ENCODE data around the gene ARHGAP28. TPM values are rescaled to one million over a fixed set of nuclear protein-coding genes. Genes with fewer than 3 reads are reported as not detected.

Gene ARHGAP28
- total RNA-seq, 1 experiment from 2014 or later = 118 TPM

- Mint-ChIP-seq H3K4me1 (ENCODE audit: low read depth, unreplicated experiment) (peaks cover 17% of the 10 kb centered on the region), H3K9me3 (ENCODE audit: unreplicated experiment) (peaks cover 11% of the 10 kb centered on the region), H3K4me3 (ENCODE audit: unreplicated experiment) (no peak overlapping the region), H3K27ac (ENCODE audit: unreplicated experiment) (peak overlapping the region; percentile 13), H3K27me3 (ENCODE audit: insufficient read depth, unreplicated experiment) (no peaks in the 10 kb centered on the region), H3K36me3 (ENCODE audit: insufficient read depth, unreplicated experiment) (peaks cover 65% of the 10 kb centered on the region)
- no TSS peak for BruUV-seq (replicated peaks)
- ChIA-PET POLR2A (no interaction called here), CTCF (no interaction called here)
- H3K4me3 ChIP-seq (ENCODE audit: low read depth, low read length) = no peak overlapping the region
- H3K36me3 ChIP-seq (ENCODE audit: control insufficient read depth, insufficient read depth, low read length) = peaks cover 3% of the 10 kb centered on the region
- H3K4me1 ChIP-seq = peaks cover 25% of the 10 kb centered on the region
- H3K27me3 ChIP-seq (replicated peaks; ENCODE audit: control insufficient read depth, insufficient read depth, low read length) = no peaks in the 10 kb centered on the region
- 0 out of 2 replicates have a peak, but pooled peaks cover 8% of the 10 kb centered on the region for H3K9me3 ChIP-seq
- no peak for DNase-seq
- intact Hi-C loops (cut with micrococcal nuclease; ENCODE audit: unreplicated experiment) = no loop called here
- TF ChIP-seq CTCF (IDR thresholded peaks at IDR 0.05; ENCODE audit: insufficient read depth in 1 of 2, low read depth in 1 of 2, low read length in 1 of 2, severe bottlenecking in 1 of 2, unreplicated experiment in 1 of 2) = no peak
Observed at GRCh38 chr18:6901286-6901926, 171.9 kb downstream of the ARHGAP28 start.

- Mint-ChIP-seq H3K4me3 (ENCODE audit: unreplicated experiment) (no peak overlapping the region), H3K27me3 (ENCODE audit: insufficient read depth, unreplicated experiment) (no peaks in the 10 kb centered on the region), H3K9me3 (ENCODE audit: unreplicated experiment) (no peaks in the 10 kb centered on the region), H3K27ac (ENCODE audit: unreplicated experiment) (no peak overlapping the region), H3K4me1 (ENCODE audit: low read depth, unreplicated experiment) (peaks cover 7% of the 10 kb centered on the region), H3K36me3 (ENCODE audit: insufficient read depth, unreplicated experiment) (peaks cover 42% of the 10 kb centered on the region)
- intact Hi-C loops (cut with micrococcal nuclease; ENCODE audit: unreplicated experiment) = no loop called here
- TF ChIP-seq CTCF (IDR thresholded peaks at IDR 0.05; ENCODE audit: insufficient read depth in 1 of 2, low read depth in 1 of 2, low read length in 1 of 2, severe bottlenecking in 1 of 2, unreplicated experiment in 1 of 2) = no peak
- CTCF ChIA-PET = interaction anchor here (2.0 kb wide), 1 partner anchor 261 kb away, joined by 8 read pairs; no protein-coding TSS in a partner anchor
- Histone ChIP-seq H3K27me3 (replicated peaks; ENCODE audit: control insufficient read depth, insufficient read depth, low read length) (no peaks in the 10 kb centered on the region), H3K4me3 (ENCODE audit: low read depth, low read length) (no peak overlapping the region), H3K4me1 (peaks cover 17% of the 10 kb centered on the region), H3K36me3 (ENCODE audit: control insufficient read depth, insufficient read depth, low read length) (no peaks in the 10 kb centered on the region; the same call in none of the 2 replicates), H3K9me3 (no peaks in the 10 kb centered on the region)
- POLR2A ChIA-PET = no interaction called here
- DNase-seq = no peak
- no TSS peak for BruUV-seq (replicated peaks)
Observed at GRCh38 chr18:6917072-6917471, 187.6 kb downstream of the ARHGAP28 start.

GRCh38 chr18:6920099-6920955 is 190.8 kb downstream of the ARHGAP28 start:
- no peaks in the 10 kb centered on the region; the same call in 1 of the 2 replicates for H3K36me3 ChIP-seq (ENCODE audit: control insufficient read depth, insufficient read depth, low read length)
- DNase-seq = peak; percentile 75 to 79
- peaks cover 21% of the 10 kb centered on the region for H3K4me1 Mint-ChIP-seq (ENCODE audit: low read depth, unreplicated experiment)
- TF ChIP-seq CTCF (IDR thresholded peaks at IDR 0.05; ENCODE audit: insufficient read depth in 1 of 2, low read depth in 1 of 2, low read length in 1 of 2, severe bottlenecking in 1 of 2, unreplicated experiment in 1 of 2) = peak; percentile 67 to 77
- H3K9me3 ChIP-seq = no peaks in the 10 kb centered on the region
- no peaks in the 10 kb centered on the region for H3K27me3 ChIP-seq (replicated peaks; ENCODE audit: control insufficient read depth, insufficient read depth, low read length)
- intact Hi-C loops (cut with micrococcal nuclease; ENCODE audit: unreplicated experiment) = loop anchor here (1.0 to 5.0 kb wide), 5 partner anchors 62 to 277 kb away; no protein-coding TSS in a partner anchor
- H3K4me3 Mint-ChIP-seq (ENCODE audit: unreplicated experiment) = peak overlapping the region; percentile 45
- H3K4me1 ChIP-seq = peaks cover 43% of the 10 kb centered on the region
- no TSS peak for BruUV-seq (replicated peaks)
- peaks cover 58% of the 10 kb centered on the region for H3K36me3 Mint-ChIP-seq (ENCODE audit: insufficient read depth, unreplicated experiment)
- CTCF ChIA-PET = interaction anchor here (0.6 to 3.0 kb wide), 13 partner anchors 17 to 359 kb away, joined by 3 to 45 read pairs (median 5); no protein-coding TSS in a partner anchor
- H3K9me3 Mint-ChIP-seq (ENCODE audit: unreplicated experiment) = no peaks in the 10 kb centered on the region
- H3K4me3 ChIP-seq (ENCODE audit: low read depth, low read length) = no peak overlapping the region
- H3K27ac Mint-ChIP-seq (ENCODE audit: unreplicated experiment) = peak overlapping the region; percentile 85
- POLR2A ChIA-PET = interaction anchor here (0.8 kb wide), 1 partner anchor 60 kb away, joined by 3 read pairs; no protein-coding TSS in a partner anchor
- H3K27me3 Mint-ChIP-seq (ENCODE audit: insufficient read depth, unreplicated experiment) = no peaks in the 10 kb centered on the region

Measured in Caco-2 (cell line).